Spleen (tissue), 11 donors: ENCODE measurements around the gene SELENOO. TPM values are rescaled to one million over a fixed set of nuclear protein-coding genes. Genes with fewer than 3 reads are reported as not detected.

ENCODE experiments used
- DNase-seq: peaks from one replicate; pipeline ENCODE4 v3.0.0-alpha.2; 2020
- H3K27ac ChIP-seq, 8 donors: fragments of 200-600 bp; sonication (generic) in 7 of 8; 1 replicate in 4 of 8; 2 replicates in 4 of 8; pipeline versions ENCODE4 v1.5.0 to v1.8.0; 2016 to 2021; ENCODE audit warnings: inconsistent platforms in 4 of 8, mild to moderate bottlenecking in 4 of 8, moderate library complexity in 1 of 8
- H3K27me3 ChIP-seq, 7 donors: fragments of 200-600 bp; sonication (generic) in 6 of 7; replicated peaks in 1 of 7; 1 replicate in 4 of 7; 2 replicates in 3 of 7; pipeline versions ENCODE4 v1.5.0 to v1.8.0; 2016 to 2021; ENCODE audit warnings: inconsistent platforms in 3 of 7, mild to moderate bottlenecking in 1 of 7
- H3K36me3 ChIP-seq, 6 donors: fragments of 200-600 bp; sonication (generic) in 5 of 6; 1 replicate in 4 of 6; 2 replicates in 2 of 6; pipeline versions ENCODE4 v1.5.0 to v1.8.0; 2016 to 2021; ENCODE audit warnings: inconsistent platforms in 2 of 6
- H3K4me1 ChIP-seq, 6 donors: fragments of 200-600 bp; sonication (generic) in 5 of 6; 1 replicate in 3 of 6; 2 replicates in 3 of 6; pipeline versions ENCODE4 v1.5.0 to v1.8.0; 2016 to 2021; ENCODE audit warnings: inconsistent platforms in 3 of 6
- H3K4me3 ChIP-seq, 8 donors: fragments of 200-600 bp; sonication (generic) in 7 of 8; 1 replicate in 4 of 8; 2 replicates in 4 of 8; pipeline versions ENCODE4 v1.5.0 to v1.8.0; 2016 to 2021; ENCODE audit warnings: inconsistent platforms in 4 of 8, mild to moderate bottlenecking in 4 of 8, moderate library complexity in 2 of 8
- H3K9me3 ChIP-seq, 8 donors: fragments of 200-600 bp; sonication (generic) in 7 of 8; 1 replicate in 4 of 8; 2 replicates in 4 of 8; pipeline versions ENCODE4 v1.5.0 to v1.8.0; 2016 to 2021; ENCODE audit warnings: inconsistent platforms in 4 of 8
- CTCF ChIP-seq, 11 experiments: fragments of 200-600 bp in 7 of 11; fragments of 450-650 bp in 4 of 11; sonication (generic) in 4 of 11; IDR thresholded peaks in 8 of 11; conservative IDR thresholded peaks in 3 of 11; 1 replicate in 7 of 11; 2 replicates in 4 of 11; pipeline versions ENCODE4 v1.4.0 to v1.8.0; 2016 to 2021; ENCODE audit warnings: antibody characterized with exemption in 11 of 11, inconsistent platforms in 4 of 11, mild to moderate bottlenecking in 1 of 11
- POLR2A ChIP-seq, 3 donors: fragments of 450-650 bp; IDR thresholded peaks; one replicate each; pipeline ENCODE4 v1.5.1; 2017; ENCODE audit warnings: antibody characterized with exemption in 3 of 3, mild to moderate bottlenecking in 1 of 3
- POLR2AphosphoS5 ChIP-seq, 3 donors: sonication (generic); formaldehyde crosslinking; IDR thresholded peaks; one replicate each; pipeline ENCODE4 v1.5.1; 2017; ENCODE audit warnings: antibody characterized with exemption in 3 of 3
- WGBS, 5 donors: extraction: QIAGEN DNeasy Blood & Tissue Kit in 3 of 5; methylation state at CpG; one replicate each; pipeline versions ENCODE4 v1.1.5 to v1.1.7; 2013 to 2018; 5-methylcytosine and 5-hydroxymethylcytosine counted together
- intact Hi-C: fragments of 100-400 bp; cut with DNase I; formaldehyde crosslinking; loops from one replicate; pipeline ENCODE4 v1.15.0; 2023; ENCODE audit warnings: low total_unique reads
- polyA plus RNA-seq, 3 donors: library from polyadenylated mRNA; stranded (reverse); fragments of 200-250 nt; gene quantifications; one replicate each; pipeline ENCODE4 v1.2.1, GENCODE V29; 2013
- total RNA-seq, 7 donors: library from RNA; depleted of rRNA in 3 of 7; stranded (reverse); fragments of >200 nt in 3 of 7; fragmentation: NEBNext Ultra II Directional in 4 of 7; extraction: Animal tissue kit (Norgen Biotek cat#: 25700) in 4 of 7; gene quantifications; one replicate each; pipeline versions ENCODE4 v1.1.0 to v1.2.1, GENCODE V29; 2016 to 2021
- donor health status: healthy with polysubstance abuse.
- donor health status: DM: no; HTN: no; CAD: no; lungs with moderate emphysema.
- donor health status: DM: no; HTN: no; CAD: no.
- donor health status: Bipolar disorder and iron deficiency.
- donor health status: healthy.
- donor health status: DM: no; HTN: no; CAD: no.
- donor health status: DM: yes; HTN: yes; CAD: no.

SELENOO gene
- total and polyA plus RNA-seq, 10 donors, result 25.4 to 70.8 (median 29.5) TPM

DNA sequence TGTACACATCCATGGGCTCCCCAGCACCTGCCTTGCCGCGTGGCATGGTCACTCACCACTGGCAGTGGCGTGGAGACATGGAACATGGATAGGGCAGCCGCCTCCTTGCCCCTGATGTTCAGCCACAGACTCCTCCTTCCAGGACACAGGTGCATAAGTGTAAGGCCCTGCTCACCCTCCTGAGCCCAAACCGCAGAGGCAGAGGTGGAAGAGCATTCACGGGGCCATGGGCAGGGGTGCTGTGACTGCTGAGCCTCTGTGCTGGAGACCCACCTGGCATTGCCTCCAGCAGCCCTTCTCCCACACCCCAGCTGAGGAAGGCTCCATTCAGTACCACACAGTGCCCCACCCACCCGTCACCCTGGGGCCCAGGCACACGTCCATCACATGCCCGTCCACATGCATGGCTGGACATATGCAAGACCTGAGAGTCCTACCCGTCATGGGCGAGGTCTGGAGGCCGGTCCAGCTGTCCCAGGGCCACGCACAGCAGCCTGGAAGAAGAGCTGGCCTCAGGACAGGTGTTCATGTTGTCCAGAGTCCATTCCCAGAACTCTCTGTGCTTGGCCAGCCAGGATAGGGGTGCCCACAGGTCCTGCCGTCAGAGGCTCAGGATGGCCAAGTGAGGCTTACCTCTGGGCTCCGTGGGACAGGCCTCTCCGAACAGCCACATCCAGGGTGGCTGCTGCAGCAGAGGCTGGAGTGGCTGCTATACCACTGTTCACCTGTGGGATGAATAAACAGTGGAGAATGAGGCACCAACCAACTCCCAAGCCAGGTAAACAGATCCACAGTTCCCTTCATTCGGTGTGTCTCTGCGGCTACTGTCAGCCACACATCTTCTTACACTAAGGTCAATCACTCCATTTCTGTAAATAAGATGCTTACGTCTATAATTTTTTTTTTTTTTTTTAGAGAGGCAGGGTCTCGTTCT lies 45.7 kb downstream of the SELENOO start:
- no peak for TF ChIP-seq CTCF (IDR thresholded peaks at IDR 0.05 in 8 of 11, conservative IDR thresholded peaks at IDR 0.05 in 3 of 11)
- TF ChIP-seq POLR2AphosphoS5 (IDR thresholded peaks at IDR 0.05), result peak in 1 of 3 donors; percentile 35
- TF ChIP-seq POLR2A (IDR thresholded peaks at IDR 0.05), result no peak
- peak overlapping the region in 2 of 8 donors; percentile 87 to 94 for H3K4me3 ChIP-seq
- WGBS, 5 donors, result 88 to 95% (median 91%) methylated on average over 10 to 20 of the region's 20 CpGs
- intact Hi-C loops, result loop anchor here (10.0 kb wide), 1 partner anchor 248 kb away; no protein-coding TSS in a partner anchor
- no peaks in the 10 kb centered on the region for H3K27me3 ChIP-seq
- no peak for DNase-seq
- H3K9me3 ChIP-seq, result no peaks in the 10 kb centered on the region
- H3K4me1 ChIP-seq, result peaks cover 49 to 94% (median 86%) of the 10 kb centered on the region in 6 donors
- H3K27ac ChIP-seq, result peak overlapping the region in 1 of 8 donors; percentile 98
- peaks cover 0 to 43% (median 16%) of the 10 kb centered on the region in 6 donors for H3K36me3 ChIP-seq

GRCh38 chr22:50247748-50248147 lies 46.9 kb downstream of the SELENOO start:
- intact Hi-C loops, result loop anchor here (10.0 kb wide), 1 partner anchor 247 kb away; no protein-coding TSS in a partner anchor
- DNase-seq, result no peak
- 48 to 74% (median 53%) methylated on average over 9 to 16 of the region's 16 CpGs for WGBS, 5 donors
- peaks cover 42 to 90% (median 81%) of the 10 kb centered on the region in 6 donors for H3K4me1 ChIP-seq
- no peaks in the 10 kb centered on the region for H3K9me3 ChIP-seq
- TF ChIP-seq POLR2A (IDR thresholded peaks at IDR 0.05), result no peak
- peak; percentile 31 to 63 (median 52) for TF ChIP-seq POLR2AphosphoS5 (IDR thresholded peaks at IDR 0.05)
- TF ChIP-seq CTCF (IDR thresholded peaks at IDR 0.05 in 8 of 11, conservative IDR thresholded peaks at IDR 0.05 in 3 of 11), result no peak
- no peak overlapping the region for H3K4me3 ChIP-seq
- H3K27ac ChIP-seq, result peak overlapping the region in 2 of 8 donors; percentile 12 to 40
- H3K36me3 ChIP-seq, result peaks cover 0 to 43% (median 16%) of the 10 kb centered on the region in 6 donors
- no peaks in the 10 kb centered on the region for H3K27me3 ChIP-seq

- TF ChIP-seq POLR2AphosphoS5 (IDR thresholded peaks at IDR 0.05), result no peak
- TF ChIP-seq POLR2A (IDR thresholded peaks at IDR 0.05), result no peak
- no peak for TF ChIP-seq CTCF (IDR thresholded peaks at IDR 0.05 in 8 of 11, conservative IDR thresholded peaks at IDR 0.05 in 3 of 11)
- peak overlapping the region in 2 of 8 donors; percentile 12 to 40 for H3K27ac ChIP-seq
- no peak for DNase-seq
- no peaks in the 10 kb centered on the region for H3K27me3 ChIP-seq
- peaks cover 36 to 83% (median 74%) of the 10 kb centered on the region in 6 donors for H3K4me1 ChIP-seq
- H3K36me3 ChIP-seq, result peaks cover 0 to 43% (median 16%) of the 10 kb centered on the region in 6 donors
- 83 to 96% (median 91%) methylated on average over 13 to 29 of the region's 29 CpGs for WGBS, 5 donors
- intact Hi-C loops, result loop anchor here (10.0 kb wide), 1 partner anchor 246 kb away; no protein-coding TSS in a partner anchor
- H3K4me3 ChIP-seq, result no peak overlapping the region
- H3K9me3 ChIP-seq, result no peaks in the 10 kb centered on the region
Observed at GRCh38 chr22:50248196-50249081, 47.6 kb downstream of the SELENOO start.
